Stimulated activated CD4-positive, alpha-beta T cell treated with anti-CD3 and anti-CD28 coated beads, Interleukin-12 subunit alpha, Interleukin-12 subunit beta, amount 100 ng/mL, for 4 hours (primary cell): ENCODE results near the gene SLC7A11.

ENCODE experiments used
- DNase-seq: peaks from one replicate; pipeline ENCODE4 v3.0.0-alpha.2; 2020

SLC7A11 gene

DNA sequence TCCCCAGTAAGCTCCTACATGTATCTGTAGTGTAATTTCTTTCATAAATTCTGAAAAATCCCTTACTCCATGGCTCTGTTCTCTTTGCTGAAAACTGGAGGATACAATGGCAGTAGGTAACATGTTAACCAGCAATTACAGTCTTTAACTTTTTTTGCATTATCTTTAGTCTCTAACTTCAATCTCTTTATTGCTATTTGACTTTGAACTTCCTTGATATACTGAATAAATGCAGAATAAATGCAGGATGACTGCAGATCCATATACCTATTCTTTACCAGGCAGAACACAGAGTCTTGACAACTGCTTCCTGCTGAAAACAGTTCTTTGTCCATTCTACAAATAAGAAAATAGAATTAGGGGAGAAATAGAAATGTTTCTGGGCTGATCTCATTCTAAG lies 101.3 kb downstream of the SLC7A11 start:
- no peak for DNase-seq

DNA sequence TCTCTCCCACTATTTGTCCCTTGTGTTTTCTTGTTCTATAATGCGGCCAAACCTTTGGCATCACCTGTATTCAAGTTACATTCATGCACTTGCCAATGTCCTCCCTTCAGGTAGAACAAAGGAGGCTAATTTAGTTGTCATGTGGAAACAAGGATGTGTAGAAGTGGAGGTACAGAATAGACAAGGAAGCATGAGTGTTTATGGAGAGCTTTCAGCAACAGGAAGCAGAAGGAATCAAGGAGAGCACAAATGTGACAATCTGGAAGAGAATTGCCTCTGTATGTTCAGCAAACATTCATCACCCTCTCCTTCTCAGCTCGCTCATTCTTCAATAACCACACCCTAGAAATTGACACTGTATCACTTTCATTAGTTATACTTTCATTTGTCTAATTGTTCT lies 103.4 kb downstream of the SLC7A11 start:
- no peak for DNase-seq

DNA sequence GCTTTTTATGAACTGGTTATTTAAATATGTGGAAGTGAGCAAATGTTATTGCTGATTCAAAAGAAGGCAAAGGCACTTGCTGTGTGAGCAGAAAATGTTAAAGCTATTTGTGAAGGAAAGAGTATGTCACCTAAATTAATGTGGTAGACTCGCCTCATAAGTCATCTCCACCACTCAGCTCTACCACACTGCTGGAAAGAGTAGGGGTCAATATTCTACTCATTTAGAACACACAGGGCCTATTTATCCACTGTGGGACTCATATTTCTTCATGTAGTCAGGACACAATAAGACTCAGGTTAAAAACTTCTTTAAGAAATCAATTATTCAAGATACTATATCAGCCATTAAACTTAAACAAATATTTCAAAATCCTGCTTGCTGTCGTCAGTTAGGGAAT lies 106.5 kb downstream of the SLC7A11 start:
- no peak for DNase-seq

DNA sequence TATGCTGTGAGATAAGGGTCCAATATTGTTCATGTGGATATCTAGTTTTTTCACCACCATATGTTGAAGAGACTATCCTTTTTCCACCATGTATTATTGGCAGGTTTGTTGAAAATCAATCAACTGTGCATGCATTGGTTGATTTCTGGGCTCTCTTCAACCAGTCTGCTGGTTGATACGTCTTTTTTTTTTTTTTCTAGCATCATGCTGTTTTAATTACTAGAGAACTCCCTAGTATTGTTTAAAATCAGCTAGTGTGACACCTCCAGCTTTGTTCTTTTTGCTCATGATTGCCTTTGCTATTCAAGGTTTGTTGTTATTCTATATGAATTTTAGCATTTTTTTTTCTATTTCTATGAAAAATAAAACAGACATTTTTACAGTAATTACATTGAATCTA lies 123.9 kb downstream of the SLC7A11 start:
- DNase-seq: no peak

DNA sequence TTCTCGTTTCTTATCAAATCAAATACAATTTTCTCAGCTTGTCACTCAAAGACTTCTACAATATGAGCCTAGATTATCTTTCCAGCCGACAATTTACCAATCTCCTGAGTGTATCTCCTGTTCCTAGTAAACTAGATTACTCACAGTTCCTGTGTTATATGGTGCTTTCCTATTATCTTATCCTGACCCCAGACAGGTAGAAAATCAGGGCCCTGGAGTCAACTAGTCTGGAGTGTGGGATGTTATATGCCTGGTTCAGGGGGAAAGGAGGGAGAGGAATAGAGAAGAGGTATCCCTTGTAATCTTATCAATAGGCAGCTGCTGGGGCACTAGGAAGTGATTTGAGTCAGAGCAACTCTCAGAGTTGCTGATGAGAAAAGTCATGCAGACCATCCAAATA lies 127.1 kb downstream of the SLC7A11 start:
- DNase-seq: no peak

DNA sequence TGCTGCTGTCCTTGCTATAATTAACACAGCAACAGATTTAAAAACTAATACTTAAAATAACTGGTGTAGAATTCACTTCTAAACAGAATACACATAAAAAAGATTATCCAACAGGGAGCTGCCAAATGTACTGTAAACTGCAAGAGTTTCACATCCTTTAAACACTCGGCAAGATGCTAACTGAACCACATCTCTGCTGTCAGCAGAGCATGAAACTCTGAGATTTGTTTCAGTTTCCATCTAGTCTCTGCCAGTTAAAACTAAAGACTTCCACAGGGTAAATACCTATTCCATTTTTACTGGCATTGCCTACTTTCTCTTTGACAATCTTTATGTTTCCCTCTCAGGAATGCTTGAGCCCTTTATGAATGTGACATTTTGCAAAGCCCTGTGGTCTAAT lies 127.7 kb downstream of the SLC7A11 start:
- no peak for DNase-seq
